GM13977 (cell line): ENCODE results near the gene CORO1C.
"Not testable (repeated sequence)": the region's sequence is repeated elsewhere in the genome, so short reads cannot be mapped to it uniquely, and the experiment has no call there.

Experiments
- DNase-seq: peaks from one replicate; pipeline ENCODE4 v3.0.0; 2012; ENCODE audit warnings: low spot score
- in situ Hi-C: fragments of 300-500 bp; cut with MboI; formaldehyde crosslinking; loops from one replicate; pipeline ENCODE4 v1.12.0; 2022; ENCODE audit warnings: low sequenced_read_pairs, low pct_unique_long_range_greater_than_20kb, mixed read lengths, inconsistent platforms; ENCODE audit not compliant: unreplicated experiment
- TF ChIP-seq, protein P1 (sequence below): IDR thresholded peaks from 2 replicates; pipeline ENCODE4 v1.5.1; 2012; ENCODE audit warnings: mild to moderate bottlenecking, control low read depth; ENCODE audit not compliant: insufficient read depth; ENCODE audit errors: extremely low read depth, missing control alignments

Gene CORO1C

DNA sequence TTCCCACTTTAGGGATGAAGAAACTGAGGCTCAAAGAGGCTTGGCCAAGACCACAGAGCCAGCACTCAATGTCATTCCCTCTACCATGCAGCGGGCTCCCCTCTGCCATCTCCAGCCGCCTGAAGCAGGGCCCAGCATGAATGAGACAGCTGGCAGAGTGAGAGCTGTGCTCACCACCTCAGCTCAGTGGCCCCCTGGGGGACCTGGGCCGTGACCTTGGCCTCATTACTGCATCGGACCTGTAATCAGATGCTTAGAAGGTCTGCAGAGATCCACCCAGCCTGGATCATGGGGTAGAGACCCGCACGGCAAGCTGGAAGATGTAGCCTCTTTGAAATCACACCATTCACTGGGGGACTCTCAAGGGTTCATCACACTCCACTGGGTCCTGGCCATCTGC, 22.7 kb upstream of the CORO1C start:
- in situ Hi-C loops: no loop called here
- TF ChIP-seq, protein P1, sequence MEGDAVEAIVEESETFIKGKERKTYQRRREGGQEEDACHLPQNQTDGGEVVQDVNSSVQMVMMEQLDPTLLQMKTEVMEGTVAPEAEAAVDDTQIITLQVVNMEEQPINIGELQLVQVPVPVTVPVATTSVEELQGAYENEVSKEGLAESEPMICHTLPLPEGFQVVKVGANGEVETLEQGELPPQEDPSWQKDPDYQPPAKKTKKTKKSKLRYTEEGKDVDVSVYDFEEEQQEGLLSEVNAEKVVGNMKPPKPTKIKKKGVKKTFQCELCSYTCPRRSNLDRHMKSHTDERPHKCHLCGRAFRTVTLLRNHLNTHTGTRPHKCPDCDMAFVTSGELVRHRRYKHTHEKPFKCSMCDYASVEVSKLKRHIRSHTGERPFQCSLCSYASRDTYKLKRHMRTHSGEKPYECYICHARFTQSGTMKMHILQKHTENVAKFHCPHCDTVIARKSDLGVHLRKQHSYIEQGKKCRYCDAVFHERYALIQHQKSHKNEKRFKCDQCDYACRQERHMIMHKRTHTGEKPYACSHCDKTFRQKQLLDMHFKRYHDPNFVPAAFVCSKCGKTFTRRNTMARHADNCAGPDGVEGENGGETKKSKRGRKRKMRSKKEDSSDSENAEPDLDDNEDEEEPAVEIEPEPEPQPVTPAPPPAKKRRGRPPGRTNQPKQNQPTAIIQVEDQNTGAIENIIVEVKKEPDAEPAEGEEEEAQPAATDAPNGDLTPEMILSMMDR: no peak
- DNase-seq: no peak

DNA sequence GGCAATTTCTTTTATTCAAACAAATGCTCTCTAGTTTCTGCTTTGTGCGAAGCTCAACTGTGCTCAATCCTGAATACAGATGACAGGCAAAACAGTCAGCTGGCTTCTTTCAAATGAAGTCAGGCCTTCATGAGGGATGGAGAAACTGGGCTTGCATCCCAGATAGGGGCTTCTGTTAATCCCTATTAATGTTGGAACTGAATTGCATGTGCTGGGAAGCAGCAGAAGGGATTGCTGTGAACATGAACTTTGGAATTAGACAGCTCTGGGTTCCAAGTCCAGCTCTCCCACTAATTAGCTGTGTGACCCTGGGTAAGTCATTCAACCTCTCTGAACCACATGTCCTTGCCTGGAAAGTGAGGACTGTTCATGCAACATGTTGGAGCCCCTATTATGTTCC, 21.1 kb upstream of the CORO1C start:
- TF ChIP-seq, protein P1: no peak
- in situ Hi-C loops: no loop called here
- no peak for DNase-seq

DNA sequence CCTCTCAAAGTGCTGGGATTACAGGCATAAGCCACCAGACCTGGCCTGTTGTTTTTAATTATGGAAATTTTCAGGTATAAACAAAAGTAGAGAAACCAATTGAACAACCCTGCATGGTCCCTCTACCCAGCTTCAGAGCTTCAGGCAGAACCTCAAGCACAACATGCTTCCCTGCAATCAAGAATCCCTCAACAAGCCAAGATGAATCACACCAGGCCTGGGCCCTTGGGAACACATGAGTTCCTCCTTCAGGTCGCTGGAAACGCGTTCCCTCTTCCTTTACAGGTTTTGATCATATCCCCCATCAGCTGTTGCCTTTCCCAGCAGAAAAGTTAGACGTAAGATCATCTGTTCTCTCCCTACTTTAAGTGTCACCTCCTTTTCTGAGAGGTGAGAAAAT, 20.5 kb upstream of the CORO1C start:
- DNase-seq: no peak
- in situ Hi-C loops: no loop called here

DNA sequence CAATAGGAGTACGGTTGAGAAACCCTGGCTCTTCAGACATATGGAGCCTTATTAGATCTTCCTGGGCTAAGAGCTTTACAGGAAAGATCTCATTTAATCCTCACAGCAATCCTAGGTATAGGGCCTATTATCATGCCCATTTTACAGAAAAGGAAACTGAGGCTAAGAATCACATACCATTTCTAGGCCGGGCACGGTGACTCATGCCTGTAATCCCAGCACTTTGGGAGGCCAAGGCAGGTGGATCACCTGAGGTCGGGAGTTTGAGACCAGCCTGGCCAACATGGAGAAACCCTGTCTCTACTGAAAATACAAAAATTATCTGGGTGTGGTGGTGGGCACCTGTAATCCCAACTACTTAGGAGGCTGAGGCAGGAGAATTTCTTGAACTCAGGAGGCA, 19.7 kb upstream of the CORO1C start:
- DNase-seq, in situ Hi-C loops: not testable (repeated sequence)

More for the DNA sequence above, 20.5 kb upstream of the CORO1C start:
- TF ChIP-seq, protein P1: no peak

DNA sequence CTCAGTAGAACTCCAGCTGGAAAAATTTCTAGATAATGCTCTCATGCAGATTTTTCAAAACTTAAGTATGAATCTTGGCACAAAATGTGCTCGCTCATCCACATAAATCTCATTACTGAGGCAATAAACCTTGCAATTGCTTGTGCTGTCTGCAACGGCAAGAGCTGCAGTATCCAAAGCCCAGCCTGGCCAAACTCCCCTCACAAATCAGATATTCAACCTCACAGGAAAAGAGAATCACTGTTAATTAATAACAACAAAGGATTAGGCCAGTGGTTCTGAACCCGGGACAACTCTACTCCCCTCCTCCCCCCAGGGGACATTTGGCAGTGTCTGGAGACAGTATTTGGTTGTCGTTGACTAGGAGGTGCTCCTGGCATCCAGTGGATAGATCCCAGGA, 19.2 kb upstream of the CORO1C start:
- no peak for DNase-seq
- in situ Hi-C loops: no loop called here
- TF ChIP-seq, protein P1: no peak

DNA sequence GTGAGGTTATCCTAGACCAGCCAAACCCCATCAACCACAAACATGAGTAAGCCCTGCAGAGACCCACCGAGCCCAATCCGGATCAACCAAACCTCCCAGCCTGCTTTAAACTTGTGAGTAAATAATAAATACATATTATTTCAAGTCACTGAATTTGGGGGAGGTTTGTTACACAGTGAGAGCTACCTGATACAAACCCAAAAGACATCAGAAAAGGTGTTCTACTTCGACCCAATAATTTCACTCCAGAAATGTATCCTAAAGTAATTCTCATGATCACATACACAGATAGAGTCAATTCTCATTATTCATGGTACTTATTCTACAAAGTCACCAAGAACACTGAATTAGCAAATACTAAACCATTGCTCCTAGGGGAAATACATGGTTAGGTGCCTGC, 16.2 kb upstream of the CORO1C start:
- TF ChIP-seq, protein P1: no peak

DNA sequence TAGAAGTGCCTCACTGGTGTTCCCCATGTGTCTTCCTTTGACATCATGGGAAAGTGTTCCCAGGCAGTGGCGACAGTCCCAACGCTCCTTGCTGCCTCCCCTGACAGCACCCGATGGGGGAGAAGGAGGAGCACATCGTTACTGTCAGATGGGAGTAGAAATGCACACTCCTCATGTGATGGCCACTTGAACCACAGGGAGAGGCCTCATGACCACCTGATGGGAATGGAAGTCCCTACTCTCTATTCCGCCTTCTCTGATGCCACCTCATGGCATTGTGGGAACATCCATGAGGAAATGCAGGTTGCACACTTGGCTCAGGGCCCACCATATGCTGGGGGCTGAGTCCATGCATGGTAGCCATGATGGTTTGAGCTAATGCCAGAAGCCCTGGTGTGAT, 14.3 kb upstream of the CORO1C start:
- DNase-seq: no peak
- TF ChIP-seq, protein P1: no peak
- in situ Hi-C loops: no loop called here

More for the DNA sequence above, 16.2 kb upstream of the CORO1C start:
- DNase-seq: no peak
- in situ Hi-C loops: no loop called here
